Activated T-cell treated with anti-CD3 and anti-CD28 coated beads for 24 hours (primary cell): ENCODE measurements around the gene RCAN1.

Experiments used
- DNase-seq: peaks from one replicate; pipeline ENCODE4 v3.0.0-alpha.2; 2020; ENCODE audit warnings: low read depth

RCAN1 gene

DNA sequence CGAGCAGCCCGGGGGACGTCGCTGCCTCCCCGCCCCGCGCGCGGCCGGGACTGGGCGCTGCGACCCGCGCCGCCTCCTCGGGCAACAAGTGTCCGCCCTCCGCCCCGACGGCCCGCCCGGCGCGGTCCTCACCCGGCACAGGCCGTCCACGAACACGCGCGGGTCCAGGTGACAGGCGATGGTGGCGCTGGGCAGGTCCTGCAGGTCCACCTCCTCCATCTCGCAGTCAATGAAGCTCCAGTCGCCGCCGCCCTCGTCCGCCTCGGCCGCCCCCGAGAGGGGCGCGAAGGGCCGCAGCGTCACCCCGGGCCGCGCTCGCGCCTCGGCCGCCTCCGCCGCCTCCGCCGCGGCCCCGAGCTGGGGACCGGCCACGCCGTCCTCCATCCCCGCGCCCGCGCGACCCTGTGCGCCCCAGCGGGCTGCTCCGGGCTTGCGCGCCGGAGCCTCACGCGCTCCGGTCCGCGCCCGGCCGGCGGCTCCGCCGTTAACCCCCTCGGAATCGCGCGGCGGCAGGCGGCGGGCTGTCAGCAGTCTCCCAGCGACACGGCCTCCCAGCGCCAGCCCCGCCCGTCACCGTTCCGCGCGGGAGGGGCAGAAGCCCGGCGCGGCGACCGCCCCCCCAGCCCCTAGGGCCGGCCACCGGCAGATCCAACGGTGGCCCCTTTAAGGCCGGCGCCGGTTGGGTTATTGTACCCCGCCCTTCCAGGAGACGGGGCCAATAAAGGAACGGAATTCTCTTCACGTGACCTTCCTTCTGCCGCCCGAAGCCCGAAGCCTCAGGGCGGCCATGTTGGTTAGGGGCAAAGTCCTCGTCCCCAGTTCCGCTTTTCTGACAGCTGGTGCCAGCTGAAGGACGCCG, at the start of gene RCAN1:
Gene RCAN1 (minus strand): TSS at position 486 of the 859 bp plus-strand sequence. CDS start 102 bp downstream, at position 384.
- DNase-seq, result peak; percentile 81

DNA sequence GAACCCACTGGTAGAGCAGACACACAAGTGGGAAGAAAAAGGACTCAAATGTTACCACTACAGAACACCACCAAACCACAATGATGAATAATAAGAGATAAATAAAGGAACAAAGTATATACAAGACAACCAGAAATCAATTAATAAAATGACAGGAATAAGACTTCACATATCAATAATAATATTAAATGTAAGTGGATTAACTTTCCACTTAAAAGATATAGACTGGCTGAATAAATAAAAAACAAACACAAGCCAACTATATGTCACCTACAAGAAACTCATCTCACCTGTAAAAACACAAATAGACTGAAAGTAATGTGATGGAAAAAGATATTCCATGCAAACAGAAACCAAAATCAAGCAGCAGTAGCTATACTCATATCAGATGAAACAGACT, 46.9 kb upstream of the RCAN1 start:
- no peak for DNase-seq

DNA sequence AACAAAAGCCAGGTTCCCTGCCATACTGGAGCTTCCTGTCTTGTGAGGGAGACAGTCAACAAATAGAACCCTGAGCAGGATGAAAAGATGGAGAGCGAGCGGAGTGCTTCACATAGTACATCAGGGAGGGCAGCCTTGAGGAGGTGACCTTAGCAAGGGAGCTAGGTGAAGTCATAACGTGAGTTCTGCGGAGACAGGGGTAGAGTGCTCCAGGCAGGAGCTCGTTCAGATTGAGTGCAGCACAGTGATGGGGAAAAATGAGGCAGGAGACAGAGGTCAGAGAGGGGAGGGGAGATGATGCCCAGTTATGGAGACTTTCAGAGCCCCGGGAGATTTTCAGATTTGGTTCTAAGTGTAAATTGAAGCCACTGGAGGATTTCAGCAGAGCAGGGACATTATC, 38.6 kb upstream of the RCAN1 start:
- DNase-seq, result no peak

DNA sequence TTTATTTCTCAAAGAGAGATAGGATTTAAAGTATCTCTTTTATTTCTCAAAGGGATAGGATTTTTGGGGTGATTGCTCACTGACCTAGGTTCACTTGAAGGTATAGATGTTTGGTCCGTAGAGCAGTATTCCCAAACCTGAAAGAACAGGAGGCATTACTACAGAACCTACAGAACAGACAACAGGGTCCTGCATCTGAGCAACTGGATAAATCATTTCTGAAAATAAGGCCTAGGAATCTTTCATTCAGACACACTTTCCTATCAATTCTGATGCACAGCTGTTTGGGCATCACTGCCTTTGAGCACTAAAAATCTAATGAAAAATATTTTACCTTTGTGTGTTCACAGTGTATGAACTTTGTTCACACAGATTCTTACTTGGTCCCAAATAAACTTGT, 36.7 kb upstream of the RCAN1 start:
- no peak for DNase-seq

DNA sequence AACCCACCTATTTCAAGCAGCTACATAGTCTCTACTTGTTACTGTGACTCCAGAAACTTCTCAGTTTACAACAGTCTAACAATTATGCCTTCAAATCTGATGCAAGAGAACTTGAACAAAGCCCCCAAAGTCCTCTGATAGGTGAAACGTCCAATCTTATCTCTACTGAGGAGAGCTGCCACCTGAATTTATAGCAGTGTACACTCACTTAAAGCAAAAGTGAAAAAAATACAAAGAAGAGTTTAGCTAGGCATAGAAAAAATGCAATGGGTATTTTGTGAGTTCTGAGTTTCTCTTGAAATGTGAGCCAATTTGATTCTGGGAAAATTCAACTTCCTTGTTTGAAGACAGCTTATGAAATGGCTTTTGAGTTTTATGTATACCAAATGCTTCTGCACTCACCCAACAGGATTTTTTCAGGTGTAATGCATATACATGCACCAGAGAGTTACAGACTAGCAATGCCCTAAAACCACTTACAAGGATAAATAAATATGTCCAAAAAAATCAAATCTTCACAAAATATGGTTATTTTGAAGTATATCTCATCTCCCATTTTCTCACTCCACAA, 36.0 kb upstream of the RCAN1 start:
- no peak for DNase-seq

DNA sequence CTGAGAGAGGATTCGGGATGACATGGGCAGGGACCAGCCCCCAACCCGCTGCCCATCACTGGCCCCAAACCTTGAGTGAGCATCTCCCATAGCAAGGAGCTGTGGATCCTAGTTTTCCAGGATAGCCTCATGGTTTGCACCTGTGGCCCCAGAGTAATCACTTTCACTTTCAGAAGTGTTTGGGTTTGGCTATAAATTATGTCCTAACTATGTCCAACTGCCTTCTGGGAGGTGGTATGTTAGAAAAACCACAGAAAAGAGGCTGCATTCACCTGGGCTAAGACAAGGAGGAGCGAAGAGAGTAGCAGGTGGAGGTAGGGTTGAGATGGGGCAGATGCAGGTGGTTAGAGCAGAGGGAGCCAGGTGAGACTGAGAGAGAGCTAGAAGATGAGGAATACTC, 34.5 kb upstream of the RCAN1 start:
- no peak for DNase-seq

DNA sequence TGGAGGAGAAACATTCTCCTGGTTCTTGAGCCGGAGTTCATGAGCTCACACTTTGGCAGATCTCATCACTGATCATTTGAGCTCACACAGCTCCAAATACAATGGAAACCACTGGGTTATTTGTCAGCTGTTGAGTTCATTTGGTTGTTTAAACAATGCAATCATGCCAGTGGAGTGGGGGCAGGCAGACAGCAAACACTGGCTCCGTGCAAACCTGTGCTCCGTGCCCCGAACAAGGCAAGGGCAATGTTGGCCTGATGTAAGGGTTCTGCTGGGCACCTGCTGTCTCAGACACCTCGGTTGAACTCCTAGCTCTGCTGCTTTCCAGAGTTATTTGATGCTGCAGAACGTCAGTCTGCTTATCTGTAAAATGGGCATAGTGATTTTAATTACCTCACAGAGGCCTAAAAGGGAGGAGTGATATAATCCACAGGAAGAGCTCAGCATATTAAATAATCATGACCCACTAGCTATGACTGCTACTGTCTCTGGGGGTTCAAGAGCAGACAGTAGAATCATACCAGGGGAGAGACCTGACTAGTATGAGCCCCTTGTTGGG, 33.9 kb upstream of the RCAN1 start:
- no peak for DNase-seq

DNA sequence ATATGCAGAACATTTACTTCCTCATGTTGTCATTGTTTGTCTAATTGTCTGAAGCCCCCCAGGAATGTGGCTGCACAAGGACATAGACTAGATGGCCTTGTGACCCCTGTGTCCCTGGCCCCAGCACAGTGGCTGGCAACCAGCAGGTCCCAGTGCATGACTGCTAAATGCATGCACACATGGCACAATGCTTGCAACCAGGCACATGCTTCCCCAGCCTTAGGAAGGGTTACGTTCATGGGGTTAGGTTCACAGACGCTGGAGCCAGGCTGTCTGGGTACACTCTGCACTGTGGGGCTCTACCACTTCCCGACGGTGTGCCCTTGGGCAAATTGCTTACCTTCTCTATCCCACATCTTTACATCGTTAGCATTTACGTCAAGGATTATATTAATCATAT, 32.6 kb upstream of the RCAN1 start:
- DNase-seq, result no peak

DNA sequence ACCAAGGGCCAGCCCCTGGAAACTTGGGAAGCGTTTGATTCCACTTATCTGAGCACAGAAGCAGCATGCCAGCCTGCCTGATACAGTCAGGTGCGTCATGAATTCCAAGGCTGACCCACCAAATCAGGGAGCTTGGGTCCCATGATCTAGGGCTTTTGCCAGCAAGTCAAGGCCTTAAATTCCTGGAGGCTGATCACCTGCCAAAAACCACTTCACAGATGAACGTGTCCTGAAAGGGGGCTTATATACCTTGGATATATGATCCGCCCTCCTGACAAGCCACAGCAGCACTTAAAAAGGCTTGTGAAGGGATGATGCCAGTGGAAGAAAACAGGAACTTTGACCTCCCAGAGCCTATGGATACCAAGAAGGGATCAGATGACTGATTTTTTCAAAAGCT, 29.9 kb upstream of the RCAN1 start:
- no peak for DNase-seq

DNA sequence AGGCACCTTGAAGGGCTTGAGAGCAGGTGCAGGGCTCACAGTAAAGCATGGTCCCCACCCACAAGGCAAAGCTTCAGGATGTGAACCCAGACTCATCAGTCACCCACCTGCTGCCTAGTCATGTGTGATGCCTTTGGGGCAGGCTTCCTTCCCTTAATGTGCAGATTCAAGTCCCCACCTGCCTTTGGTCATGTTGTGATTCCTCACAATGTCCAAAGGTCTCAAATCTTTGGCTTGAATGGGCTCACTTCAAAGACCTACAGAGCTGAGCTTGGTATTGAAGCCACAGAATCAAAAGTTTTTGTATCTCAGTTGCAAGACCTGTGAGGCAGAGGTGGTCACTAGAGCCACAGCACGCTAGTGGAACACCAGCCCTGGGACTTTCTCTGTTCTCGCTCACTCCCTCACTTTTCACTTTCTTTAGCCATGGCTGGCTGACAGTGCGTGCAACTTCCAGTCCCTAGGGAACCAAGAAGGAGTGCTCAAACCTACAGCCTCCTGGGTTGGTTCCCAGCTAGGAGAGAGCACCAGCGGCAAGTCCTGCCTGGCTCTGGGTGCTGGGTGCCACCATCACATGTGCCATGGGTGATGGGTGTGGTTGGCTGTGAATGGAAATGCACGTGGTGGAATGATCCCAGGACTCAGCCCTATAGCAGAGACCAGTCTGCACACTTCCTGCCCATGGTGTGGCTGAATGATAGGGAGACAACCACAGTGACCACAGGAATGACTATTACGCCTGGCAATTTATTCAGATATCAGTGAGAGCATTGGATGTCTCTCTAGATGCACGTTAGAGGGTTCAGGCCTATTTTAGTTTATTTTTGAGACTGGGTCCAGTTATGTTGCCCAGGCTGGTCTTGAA, 27.5 kb upstream of the RCAN1 start:
- DNase-seq, result no peak

DNA sequence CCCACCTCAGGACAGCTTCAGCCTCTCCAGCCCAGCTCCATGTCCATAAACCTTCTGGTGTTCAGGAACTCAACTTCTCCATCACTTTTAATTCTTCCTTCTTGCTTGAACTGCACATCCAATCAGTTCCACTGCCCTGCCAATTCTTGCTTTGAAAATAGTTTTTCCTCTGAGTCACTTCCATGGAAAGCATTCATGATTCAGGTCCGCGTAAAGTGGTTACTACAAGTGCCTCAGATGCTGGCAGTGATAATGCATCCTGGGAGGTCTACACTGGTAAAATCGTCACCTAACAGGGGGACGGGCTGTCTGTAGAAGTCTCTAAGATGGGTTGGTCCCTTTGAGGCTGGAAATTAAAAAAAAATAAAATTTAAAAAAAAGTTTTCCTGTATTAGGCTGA, 25.9 kb upstream of the RCAN1 start:
- DNase-seq, result no peak

DNA sequence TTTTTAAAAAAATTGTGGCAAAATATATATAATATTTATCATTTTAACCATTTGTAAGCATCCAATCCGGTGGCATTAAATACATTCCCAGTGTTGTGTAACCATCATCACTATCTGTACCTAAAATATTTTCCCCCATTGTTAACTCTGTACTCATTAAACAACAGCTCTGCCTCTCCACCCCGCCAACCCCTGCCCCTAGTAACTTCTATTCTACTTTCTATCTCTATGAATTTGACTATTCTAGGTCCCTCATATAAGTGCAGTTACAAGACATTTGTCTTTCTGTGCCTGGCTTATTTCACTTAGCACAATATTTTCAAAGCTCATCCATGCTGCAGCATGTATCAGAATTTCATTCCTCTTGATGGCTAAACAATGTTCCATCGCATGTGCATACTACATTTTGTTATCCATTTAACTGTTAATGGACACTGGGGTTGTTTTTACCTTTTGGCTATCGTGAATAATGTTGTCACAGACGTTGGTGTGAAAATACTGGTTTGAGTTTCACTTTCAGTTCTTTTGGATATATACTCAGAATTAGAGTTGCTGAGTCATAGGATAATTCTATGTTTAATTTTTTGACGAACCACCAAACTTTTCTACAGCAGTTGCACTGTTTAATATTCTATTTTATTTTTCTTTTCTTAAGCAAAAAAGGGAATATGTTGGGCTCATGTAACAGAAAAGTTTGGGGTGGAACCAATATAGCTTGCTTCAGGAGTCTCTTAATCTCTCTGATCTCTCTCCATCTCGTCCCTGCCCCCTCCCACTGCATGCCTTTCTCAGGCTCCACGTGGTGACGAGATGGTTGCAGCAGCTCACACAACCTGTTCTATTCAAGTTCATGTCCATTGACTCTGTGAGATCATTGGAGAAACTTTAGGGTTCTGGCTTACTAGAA, 25.2 kb upstream of the RCAN1 start:
- DNase-seq, result no peak

DNA sequence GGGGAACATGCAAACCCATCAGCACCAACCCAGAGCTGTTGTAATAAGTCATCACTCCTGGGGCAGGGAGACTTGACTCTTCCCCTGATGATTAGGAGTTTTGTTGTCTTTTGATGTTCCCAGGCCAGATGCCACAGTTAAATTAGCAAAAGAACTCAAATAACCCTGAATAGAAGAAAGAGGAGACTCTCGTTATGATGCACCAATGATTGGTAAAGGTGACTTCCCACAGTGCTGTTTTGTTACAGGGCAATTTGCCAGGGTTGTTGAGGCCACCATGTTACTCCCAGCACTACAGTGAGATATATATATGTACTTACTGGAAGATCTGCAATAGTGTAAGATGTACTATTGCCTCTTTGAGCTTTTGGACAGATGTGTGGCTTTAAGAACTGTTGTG, 24.3 kb upstream of the RCAN1 start:
- no peak for DNase-seq

DNA sequence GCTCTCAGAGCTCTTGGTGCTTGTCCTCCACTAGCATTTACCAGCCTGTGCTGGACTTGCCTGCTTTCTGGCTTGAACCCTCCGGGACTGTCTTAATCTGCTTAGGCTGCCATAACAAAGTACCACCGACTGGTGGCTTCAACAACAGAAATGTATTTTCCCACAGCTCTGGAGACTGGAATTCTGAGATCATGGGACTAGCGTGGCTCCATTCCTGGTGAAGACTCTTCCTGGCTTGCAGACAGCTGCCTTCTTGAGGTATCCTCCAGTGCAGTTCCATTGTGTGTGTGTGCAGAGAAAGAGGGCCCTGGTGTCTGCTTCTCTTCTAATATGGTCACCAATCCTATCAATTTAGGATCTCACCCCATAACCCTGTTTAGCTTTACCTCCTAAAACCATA, 22.0 kb upstream of the RCAN1 start:
- DNase-seq, result no peak

DNA sequence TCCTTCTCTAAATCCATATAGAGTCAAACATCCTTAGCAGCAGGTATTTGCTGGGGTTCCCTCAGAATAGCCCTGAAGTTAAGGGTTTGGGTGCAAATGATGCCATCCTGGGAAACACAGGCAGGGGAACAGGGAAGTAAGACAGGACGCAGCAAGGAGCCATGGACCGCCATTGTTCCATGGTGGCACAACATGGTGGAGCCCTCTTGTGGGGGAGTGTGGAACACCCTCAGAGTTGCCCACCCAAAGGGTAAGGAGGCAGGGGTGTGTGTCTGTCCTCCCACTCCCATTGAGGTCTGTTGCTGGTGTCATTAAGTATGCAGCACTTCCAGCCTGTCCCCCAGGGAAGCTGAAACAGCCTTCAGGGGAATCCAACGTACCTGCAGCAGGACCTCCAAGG, 20.4 kb upstream of the RCAN1 start:
- no peak for DNase-seq

DNA sequence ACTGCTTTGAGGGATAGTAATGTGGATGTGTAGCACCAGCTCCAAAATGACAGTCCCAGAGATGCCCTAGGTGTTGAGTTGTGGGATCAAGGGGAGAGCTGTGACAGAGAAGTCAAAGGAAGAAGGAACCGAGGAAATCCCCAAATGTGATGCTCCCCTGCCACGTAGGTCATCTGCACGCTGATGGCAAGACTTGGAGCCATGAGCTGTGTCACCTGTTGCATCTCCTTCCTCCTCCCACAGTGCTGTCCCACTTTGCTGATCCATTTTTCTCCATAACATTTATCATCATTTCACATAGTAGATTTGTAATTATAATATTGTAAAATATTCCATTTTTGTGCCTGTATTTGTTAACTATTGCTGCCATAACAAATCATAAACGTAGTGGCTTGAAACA, 17.6 kb upstream of the RCAN1 start:
- no peak for DNase-seq

DNA sequence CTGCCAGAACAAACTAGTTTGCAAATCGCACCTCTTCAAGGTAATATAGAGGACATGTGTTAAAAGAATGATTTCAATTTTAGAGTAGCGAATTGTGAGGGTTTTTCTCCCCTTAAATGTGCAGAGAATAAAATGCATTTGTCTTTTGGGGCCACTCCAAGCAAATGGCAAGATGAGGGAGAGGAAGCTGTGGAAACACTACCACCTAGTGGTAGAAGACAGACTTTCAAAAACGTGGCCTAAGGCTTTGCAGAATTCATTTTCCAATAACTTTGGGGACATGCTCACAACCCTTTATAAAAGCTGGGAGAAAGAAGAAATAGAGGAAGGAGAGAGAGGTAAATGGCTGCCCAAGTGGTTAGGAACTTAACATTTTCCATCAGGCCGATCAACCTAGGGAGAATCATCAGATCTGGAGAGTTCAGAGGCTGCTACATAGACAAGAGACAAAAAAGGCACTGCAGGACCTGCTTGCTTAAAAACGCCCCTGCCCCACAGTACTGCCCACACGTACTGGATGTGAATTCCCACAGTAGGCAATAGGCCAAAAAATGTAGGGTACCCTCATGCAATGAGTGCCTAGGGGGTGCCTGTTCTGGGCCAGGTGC, 15.7 kb upstream of the RCAN1 start:
- peak; percentile 19 for DNase-seq

DNA sequence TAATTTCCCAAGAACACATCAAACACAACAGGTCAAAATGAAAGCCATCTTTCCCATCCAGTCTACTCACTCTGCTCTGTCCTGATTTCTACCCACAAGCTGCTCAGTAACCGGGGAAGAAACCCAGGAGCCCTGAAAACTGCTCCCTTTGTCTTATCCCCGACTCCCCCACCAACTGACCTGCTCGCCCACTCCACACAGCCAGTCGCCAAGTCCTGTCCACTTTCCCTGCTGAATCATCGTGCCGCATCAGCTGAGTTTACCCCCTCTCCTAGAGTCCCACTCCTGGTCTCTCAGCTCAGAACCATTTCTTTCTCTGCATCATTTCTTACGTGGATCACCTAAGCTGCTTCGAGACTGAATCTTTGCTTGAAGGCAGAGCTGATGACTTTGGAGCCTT, 11.2 kb upstream of the RCAN1 start:
- no peak for DNase-seq

DNA sequence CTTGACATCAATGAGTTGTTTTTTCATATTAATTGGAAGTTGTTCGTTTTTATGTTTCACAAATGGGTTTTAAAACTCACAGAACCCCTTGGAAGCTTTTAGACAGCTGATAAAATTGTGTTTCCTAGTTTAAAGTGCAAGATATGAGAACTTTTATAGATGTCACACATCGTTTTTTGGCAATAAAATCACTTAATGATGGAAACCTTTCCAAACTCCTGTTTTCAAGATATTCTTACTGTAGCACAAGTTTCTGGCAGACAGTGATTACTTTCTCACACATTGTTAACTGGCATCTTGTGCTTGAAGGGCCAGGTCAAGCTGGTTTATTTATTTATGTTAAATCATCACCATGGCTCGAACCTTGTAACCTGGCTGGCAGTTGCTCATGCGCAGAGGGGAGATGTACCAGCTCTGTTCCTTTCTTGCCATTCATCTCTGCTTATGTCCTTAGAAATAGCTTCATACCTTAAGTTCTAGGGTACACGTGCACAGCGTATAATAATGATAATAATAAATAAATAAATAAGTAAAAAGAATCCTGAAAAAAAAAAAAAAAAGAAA, 10.2 kb upstream of the RCAN1 start:
- no peak for DNase-seq

DNA sequence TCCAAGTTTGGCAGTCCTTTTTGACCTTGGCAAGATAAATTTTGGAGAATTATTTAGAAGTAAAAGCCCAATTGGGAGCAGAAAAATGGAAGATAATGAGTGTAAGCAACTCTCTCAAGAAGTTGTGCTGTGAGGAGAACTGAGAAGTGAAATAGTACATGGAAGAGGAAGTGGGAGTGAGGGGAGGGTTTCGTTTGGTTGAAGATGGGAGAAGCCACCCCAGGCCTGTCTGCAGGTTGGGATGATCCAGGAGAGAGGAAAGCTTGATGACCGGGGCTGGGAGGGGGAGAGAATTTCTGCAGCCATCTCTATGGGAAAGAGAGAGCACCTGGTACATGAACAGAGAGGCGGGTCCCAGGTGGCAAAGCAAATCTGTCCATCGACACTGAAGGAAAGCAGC, 8.6 kb upstream of the RCAN1 start:
- DNase-seq, result no peak
